ENCODE results near the gene AGR2. TPM values are rescaled to one million over a fixed set of nuclear protein-coding genes. Genes with fewer than 3 reads are reported as not detected.

Gene AGR2
- total RNA-seq, 1 experiment from 2014 or later = not detected

GRCh38 chr7:16812542-16813231 lies 7.9 kb upstream of the AGR2 start:
- no peak for DNase-seq (ENCODE audit: low read depth)

- peak; percentile 76 for DNase-seq (ENCODE audit: low read depth)
Observed at GRCh38 chr7:16811551-16811950, 6.8 kb upstream of the AGR2 start.

DNA sequence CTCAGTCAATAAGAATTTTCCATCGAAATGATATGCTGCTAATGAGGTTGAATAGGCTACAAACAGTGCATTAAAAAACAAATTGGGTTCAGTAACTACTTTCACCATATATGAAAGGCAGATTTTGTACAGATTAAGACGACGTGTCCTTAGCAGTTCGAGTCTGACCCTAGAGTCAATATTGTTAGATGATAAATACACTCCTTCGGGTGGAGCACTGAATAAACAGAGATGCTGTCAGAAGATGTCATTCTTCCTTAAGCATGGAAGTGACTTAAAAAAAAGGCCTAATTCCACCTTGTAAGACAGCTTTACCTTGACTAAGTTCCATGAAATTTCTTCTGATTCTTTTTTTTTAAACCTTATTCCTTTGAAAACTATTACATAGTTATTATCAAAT lies 5.8 kb upstream of the AGR2 start:
- DNase-seq (ENCODE audit: low read depth) = no peak

GRCh38 chr7:16810112-16810511 lies 5.3 kb upstream of the AGR2 start:
- no peak for DNase-seq (ENCODE audit: low read depth)

GRCh38 chr7:16805441-16805840 lies 642 bp upstream of the AGR2 start:
- DNase-seq (ENCODE audit: low read depth) = no peak

GRCh38 chr7:16803881-16804673 lies 722 bp downstream of the AGR2 start:
- no peak for DNase-seq (ENCODE audit: low read depth)

GRCh38 chr7:16803125-16803524 lies 1.7 kb downstream of the AGR2 start:
- DNase-seq (ENCODE audit: low read depth) = no peak

DNA sequence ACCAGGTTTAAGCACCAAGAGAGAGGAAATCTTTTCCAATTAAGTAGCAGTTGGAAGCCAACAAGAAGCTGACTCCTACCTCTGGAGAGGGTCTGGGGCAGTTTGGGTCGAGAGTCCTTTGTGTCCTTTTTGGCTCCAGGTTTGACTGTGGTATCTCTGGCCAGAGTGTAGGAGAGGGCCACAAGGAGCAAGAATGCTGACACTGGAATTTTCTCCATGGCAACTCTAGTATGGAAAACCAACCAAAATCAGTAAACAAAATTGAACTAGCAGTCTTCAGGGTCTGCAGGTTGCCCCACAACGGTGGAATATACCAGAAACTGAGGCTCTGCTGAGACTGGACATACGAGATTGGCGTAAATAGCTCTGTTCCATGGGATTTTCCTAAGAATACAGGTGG lies 3.2 kb downstream of the AGR2 start:
- DNase-seq (ENCODE audit: low read depth) = no peak

GRCh38 chr7:16801111-16801542 lies 3.7 kb downstream of the AGR2 start:
- DNase-seq (ENCODE audit: low read depth) = peak; percentile 97

- DNase-seq (ENCODE audit: low read depth) = no peak
Observed at GRCh38 chr7:16795624-16796023, 9.2 kb downstream of the AGR2 start.

- DNase-seq (ENCODE audit: low read depth) = no peak
Observed at GRCh38 chr7:16794986-16795385, 9.8 kb downstream of the AGR2 start.

GRCh38 chr7:16791905-16792698 lies 12.7 kb downstream of the AGR2 start:
- no peak for DNase-seq (ENCODE audit: low read depth)

DNA sequence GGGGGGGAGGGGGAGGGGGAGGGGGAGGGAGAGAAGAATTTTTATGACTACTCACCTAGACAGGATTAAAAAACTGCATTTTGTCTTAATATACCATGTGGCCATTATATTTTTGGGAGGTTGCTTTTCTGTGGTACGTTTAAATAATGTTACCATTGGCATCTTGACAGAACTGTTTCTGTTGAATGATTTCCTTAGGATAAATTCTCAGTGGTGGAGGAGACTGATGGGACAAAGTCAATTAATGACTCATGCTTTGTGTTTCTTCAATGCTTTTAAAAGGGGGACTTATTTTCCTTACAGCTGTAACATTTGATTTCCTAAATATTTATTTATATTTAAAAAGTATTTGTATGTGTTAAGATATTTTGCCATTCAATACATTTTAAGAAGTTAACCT lies 13.7 kb downstream of the AGR2 start:
- DNase-seq (ENCODE audit: low read depth) = peak; percentile 23

- DNase-seq (ENCODE audit: low read depth) = no peak
Observed at GRCh38 chr7:16787127-16787526, 17.7 kb downstream of the AGR2 start.

GRCh38 chr7:16786257-16786656 lies 18.5 kb downstream of the AGR2 start:
- DNase-seq (ENCODE audit: low read depth) = no peak

- DNase-seq (ENCODE audit: low read depth) = no peak
Observed at GRCh38 chr7:16785846-16786245, 19.0 kb downstream of the AGR2 start.

GRCh38 chr7:16785321-16785720 lies 19.5 kb downstream of the AGR2 start:
- no peak for DNase-seq (ENCODE audit: low read depth)

DNA sequence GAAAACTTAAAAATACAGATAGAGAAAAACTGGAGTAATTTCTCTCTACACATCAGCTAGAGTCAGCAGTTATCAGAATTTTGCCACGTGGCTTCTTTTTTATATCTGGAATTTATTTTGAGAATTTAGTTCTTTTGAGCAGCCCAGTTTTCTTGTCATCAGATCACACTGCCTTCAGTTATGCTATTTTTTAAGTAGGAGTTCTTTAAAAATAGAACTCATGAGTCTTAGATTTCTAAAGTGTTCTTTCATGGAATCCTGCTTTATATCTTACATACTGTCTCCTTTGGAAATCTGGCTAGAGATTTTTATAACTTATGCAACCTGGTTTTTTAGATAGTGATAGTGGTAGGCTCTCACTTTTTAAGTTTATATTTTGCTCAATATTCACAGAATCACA lies 24.2 kb downstream of the AGR2 start:
- no peak for DNase-seq (ENCODE audit: low read depth)

GRCh38 chr7:16779051-16779450 lies 25.7 kb downstream of the AGR2 start:
- no peak for DNase-seq (ENCODE audit: low read depth)

- DNase-seq (ENCODE audit: low read depth) = no peak
Observed at GRCh38 chr7:16778476-16778875, 26.3 kb downstream of the AGR2 start.

GRCh38 chr7:16776053-16776452 lies 28.7 kb downstream of the AGR2 start:
- no peak for DNase-seq (ENCODE audit: low read depth)

- DNase-seq (ENCODE audit: low read depth) = peak; percentile 44
Observed at GRCh38 chr7:16774986-16775385, 29.8 kb downstream of the AGR2 start.

DNA sequence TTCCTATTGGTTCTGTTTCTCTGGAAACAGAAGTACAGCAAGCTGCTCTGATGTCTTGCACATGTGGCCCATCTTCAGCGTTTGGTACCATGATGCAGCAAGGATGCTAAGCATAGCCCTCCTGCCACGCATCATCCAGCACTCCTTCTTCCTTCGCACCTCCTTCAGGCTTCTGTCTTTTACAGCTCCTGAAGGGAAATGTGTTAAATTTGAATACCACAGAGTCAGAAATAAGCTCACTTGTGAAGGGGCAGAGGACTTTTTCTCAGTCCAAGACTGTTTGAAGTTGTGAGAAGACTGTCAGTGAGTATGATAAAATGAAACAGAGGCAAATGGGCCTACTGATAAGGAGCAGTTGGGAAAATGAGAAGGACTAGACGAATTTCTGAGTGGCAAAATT lies 30.5 kb downstream of the AGR2 start:
- no peak for DNase-seq (ENCODE audit: low read depth)

Measured in M059J (cell line).